HT-29 (cell line): ENCODE data around the gene RBM48. TPM values are rescaled to one million over a fixed set of nuclear protein-coding genes. Genes with fewer than 3 reads are reported as not detected.
"Not testable (repeated sequence)": the region's sequence is repeated elsewhere in the genome, so short reads cannot be mapped to it uniquely, and the experiment has no call there.

Experiments used
- DNase-seq: peaks from one replicate; pipeline ENCODE4 v3.0.0-alpha.2; 2015; ENCODE audit warnings: low spot score
- total RNA-seq: library from RNA; depleted of rRNA; stranded (reverse); fragments of >200 nt; shearing (Covaris generic); gene quantifications from 2 replicates; pipeline ENCODE4 v1.2.3, GENCODE V29; 2014; rRNA removed

The RBM48 gene
- 4.7 and 7.3 TPM in 2 replicates for total RNA-seq

DNA sequence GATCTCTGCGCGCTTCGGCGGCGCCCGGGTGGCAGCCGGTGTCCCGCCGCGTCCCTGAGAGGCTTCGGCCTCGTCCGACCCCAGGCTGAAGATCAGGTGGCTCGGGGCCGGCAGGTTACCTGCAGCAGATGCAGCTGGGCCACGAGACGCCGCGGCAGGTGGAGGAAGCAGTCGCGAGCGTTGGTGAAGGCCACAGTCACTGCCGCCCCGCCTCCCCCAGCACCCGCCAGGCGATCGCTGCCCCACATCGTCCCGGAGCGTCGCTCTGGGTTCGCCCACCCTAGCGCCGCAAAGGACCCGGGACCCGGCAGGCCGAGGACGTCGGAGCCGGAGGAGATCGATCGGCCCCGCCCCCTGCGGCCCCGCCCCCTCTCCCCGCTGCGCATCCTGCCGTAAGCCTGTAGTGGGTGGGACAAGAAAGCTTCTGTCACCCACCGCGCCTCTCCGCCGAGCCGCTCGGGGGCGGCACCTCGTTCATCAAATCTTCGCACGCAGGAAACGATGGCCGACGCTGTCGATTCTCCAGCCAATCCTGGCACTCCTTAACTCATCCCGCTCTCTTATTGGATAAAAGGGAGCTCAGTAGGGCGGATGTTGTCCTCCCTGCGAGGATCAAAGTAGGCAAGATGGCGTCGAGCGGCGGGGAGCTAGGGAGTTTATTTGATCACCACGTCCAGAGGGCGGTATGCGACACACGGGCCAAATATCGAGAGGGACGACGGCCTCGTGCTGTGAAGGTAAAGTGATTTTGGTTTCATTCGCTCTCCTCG lies at the start of gene RBM48, which contains the start of gene PEX1:
Gene RBM48, plus strand, starts transcription at position 608 of the 770 bp plus-strand sequence. Its CDS starts 19 bp downstream, at position 627.
Gene PEX1, minus strand, starts transcription at position 333 of the 770 bp plus-strand sequence. Its CDS starts 85 bp downstream, at position 248.
- DNase-seq: peak; percentile 99

DNA sequence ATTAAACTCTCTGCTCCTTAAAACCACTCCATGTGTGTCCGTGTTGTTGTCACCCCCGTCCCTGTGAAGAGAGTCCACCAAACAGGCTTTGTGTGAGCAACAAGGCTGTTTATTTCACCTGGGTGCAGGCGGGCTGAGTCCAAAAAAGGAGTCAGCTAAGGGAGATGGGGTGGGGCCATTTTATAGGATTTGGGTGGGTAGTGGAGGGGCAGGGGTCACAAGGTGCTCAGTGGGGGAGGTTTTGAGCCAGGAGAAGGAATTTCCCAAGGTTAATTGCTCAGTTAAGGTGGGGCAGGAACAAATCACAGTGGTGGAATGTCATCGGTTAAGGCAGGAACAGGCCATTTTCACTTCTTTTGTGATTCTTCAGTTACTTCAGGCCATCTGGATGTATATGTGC lies 49.4 kb upstream of the RBM48 start:
- DNase-seq: not testable (repeated sequence)

DNA sequence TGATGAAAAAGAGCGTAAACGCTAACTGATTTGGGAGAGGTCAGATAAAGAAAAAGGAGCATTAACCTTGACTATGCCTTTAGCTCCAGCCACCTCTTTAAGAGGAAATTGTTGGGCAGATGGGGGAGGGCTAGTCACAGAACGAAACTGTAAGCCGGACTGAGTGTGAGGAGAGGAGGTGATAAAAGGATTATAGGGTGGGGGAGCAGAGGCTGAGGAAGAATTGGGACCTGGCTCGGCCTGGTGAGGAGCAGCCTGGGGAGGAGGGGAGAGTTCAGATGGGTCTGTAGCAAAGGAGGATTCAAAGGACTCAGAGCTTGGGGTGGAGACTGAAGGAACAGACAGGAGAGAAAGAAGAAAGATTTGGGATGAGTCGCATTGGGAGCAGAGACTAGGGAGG lies 45.0 kb upstream of the RBM48 start:
- not testable (repeated sequence) for DNase-seq

DNA sequence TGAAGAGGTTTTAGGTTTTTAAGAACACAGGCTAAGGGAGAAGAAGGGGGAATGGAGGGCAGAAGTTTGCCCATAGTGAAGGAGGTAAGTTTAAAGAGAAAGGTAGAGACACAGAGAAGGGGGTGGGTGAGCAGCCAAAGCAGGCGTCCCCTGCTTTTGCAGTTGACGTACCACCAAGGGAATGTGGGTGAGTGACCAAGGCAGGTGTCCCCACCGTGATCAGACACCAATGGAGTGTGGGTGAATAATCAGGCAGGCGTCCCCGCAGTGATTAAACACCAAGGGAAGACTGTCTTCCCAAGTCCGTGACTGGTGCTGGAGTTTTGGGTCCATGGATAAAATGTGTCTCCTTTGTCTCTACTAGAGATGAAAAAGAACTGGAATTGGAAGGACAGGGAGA lies 44.4 kb upstream of the RBM48 start:
- not testable (repeated sequence) for DNase-seq

DNA sequence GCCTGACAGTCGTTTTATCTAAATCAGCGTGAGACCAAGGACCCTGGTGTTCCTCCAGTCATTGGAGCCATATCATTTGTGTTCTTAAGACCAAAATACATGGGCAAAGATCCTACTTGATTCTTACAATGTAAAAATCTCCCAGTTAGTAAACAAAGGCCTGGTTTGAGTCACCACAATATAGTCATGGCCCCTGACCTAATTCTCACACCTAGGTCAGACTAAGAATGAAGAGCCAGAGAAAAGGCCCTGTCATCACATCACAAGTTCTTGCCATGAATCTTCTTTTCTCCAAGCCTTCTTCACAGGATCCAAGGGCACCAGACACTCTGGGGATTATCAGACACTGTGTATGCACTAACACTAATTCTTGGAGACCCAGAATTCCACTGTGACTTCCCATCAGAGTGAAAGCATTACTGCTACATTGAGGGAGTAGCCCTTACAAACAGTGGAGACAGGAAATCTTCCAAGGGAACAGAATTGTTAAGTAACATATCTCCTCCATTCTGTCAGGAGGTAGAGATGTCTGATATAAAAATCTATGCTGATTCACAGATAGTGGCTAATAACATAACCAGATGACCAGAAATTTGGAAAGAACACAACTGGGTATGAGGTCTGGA lies 43.2 kb upstream of the RBM48 start:
- no peak for DNase-seq

DNA sequence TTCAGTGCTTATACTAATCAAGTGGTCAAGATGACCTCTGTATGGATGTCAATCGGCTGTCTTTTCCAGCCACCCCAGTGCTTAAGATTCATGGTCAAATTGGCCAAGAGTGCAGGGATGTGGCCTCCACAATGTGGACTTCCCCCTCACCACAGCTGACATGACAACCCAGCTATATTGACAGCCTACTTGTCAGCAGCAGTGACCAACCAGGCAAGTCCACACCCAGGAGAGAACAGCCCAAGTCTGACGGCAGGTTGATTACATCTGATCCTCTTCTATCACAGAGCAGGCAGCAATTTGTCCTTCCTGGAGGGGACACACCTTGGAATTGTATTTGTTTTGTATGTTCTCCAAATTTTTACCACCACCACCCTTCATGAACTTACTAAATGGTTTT lies 42.6 kb upstream of the RBM48 start:
- DNase-seq: no peak

DNA sequence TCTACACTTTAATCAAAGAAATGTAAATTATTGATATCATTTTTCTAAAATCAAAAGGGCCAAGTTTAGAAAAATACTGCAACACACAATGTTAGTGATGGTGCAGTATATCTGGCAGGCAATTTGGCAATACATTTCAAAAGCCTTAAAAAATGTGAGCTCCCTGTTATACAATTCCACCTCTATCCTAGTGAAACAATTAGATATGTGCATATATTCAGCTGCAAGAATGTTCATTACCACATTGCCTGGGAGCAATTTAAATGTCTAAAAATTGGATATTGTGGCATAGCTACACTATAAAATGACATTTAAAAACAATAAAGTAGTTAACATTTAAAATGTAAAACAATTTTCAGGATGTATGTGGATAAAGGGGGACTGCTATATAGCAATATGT lies 40.8 kb upstream of the RBM48 start:
- no peak for DNase-seq

DNA sequence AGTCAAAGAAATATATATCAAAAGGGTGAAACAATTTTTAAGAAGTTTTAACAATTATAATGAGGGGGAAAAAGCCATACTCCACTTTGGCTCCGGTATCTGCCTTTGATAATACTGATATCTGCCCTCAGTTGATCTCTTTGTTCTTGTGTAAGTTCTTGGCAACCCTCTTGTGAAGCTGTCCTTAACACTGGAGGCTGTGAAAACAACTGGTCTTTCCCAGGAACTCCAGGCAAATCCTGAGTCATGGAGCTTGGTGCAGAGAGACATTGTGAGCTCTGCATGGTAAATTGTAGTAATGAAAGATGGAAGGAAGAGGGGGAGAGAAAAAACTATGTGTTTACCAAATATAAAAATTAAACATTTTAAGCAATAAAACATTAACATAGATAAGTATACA lies 39.0 kb upstream of the RBM48 start:
- DNase-seq: no peak

DNA sequence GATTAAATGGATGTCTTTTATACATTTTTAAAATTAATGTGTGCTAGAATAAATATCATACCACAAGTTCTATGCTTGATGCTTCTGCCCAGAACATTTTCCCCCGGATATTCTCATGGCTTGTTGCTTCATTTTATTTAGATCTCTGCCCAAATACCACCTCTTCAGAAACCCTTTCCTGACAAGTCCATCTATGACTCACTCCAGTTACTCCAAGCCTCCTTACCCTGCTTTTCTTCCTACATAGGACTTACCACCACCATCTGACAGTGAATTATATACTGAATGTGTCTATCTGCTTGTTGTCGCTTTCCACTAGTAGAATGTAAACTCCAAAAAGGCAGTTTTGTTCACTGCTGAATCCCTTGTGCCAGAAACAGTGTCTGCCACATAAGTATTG lies 31.7 kb upstream of the RBM48 start:
- no peak for DNase-seq

DNA sequence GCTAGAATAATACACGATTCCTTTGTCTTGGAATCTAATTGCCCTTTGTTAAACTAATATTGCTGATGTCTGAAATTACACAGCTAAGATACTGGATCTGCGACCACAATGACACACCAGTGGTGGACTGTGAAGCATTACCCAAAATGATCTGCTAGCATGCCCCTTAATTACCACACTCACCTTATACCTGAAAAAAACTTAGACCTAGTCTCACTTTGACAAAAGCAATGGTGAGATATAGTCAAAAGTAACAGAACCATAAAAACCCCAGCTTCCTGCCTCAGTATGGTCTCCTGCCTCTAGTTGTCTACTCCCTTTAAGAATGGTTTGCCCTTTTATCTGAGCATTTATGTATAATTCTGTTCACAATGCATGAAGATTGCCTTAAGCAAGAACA lies 30.0 kb upstream of the RBM48 start:
- DNase-seq: no peak

DNA sequence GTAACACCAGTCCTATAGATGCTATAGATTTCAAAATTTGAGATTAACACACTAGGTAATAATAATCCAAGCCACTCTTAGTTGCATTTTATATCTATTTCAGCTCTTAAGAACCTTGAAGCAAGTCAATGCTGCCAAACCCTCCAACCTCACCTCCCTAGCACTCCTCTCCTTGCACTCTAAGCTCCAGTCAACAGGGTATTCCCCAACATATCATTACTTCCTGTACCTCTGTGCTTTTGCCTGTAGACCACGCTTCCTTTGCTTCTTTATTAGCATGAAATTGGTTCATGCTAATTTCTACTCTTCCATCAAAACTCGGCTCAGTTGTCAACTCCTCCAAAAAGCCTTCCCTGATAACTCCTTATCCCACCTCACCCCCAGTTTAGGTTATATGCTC lies 24.8 kb upstream of the RBM48 start:
- no peak for DNase-seq

DNA sequence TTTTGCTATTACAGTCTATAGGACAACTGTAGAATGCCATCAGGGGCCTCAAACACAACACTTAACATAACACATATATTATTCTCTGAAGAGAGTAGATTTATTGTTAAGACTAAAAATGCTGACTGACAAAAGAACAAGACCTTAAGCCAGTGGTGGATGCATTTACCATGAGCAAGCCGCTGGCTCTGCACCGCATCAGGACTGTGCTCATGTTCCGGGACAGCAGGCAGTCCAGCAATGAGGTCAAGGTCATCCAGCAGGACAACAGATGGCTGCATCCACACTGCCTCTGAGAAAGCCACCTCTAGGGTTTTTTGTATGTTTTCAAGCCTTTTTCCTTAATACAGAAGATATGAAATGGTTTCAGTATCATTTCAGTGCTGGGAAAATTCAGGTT lies 24.0 kb upstream of the RBM48 start:
- DNase-seq: no peak

DNA sequence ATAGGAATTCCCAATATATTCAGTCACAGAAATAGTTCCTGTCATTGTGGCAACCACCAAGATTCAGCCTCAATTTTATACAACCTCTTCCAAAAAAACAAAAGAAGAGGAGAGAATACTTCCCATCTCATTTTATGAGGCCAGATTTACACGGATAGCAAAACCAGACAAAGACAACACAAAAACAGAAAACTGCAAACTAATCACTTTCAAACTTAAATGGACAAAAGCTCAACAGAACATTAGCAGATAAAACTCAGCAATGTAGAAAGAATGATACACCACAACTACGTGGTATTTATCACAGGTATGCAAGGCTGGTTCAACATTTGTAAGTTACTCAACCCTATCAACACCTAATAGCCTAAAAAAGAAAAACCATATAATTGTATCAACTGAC lies 22.2 kb upstream of the RBM48 start:
- no peak for DNase-seq

DNA sequence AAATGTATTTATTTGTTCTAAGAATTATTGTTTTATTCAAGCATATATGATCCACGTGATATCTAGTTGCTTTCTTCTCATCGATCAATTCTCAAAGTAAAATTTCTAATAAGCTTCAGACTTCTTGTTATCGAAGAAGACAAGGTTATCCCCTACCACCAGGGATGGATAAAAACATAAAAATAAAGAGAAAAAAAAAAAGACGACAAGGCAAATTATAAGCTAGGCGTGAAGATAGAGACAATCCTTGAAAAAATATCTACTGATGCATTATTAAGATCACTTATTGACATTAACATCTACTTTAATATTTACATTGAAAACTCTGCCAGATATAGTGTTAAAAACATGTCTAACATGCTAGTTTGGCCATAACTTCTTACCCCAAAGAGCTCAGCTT lies 19.6 kb upstream of the RBM48 start:
- no peak for DNase-seq

DNA sequence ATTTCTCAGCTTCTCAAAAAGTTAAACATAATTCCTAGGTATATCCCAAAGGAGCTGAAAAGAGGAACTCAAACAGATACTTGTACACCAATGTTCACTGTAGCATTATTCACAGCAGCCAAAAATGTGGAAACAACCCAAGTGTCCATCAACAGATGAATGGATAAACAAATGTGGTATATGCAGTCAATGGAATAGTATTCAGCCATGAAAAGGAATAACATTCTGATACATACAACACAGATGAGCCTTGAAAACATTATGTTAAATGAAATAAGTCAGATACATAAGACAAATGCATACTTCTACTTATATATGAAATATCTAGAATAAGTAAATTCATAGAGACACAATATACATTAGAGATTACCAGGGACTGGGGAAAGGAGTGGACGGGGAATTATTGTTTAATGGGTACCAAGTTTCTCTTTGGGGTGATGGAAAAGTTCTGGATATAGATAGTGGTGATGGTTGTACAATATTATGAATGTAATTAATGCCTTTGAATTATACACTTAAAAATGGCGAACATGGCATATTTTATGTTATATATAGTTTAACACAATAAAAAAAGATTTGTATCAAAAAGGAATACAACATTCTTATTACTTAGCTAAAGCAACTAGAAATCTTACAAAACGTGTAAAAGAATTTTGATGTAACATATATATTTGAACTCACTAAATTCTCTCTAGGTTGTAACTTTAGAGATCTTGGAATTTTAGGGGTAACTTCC lies 15.3 kb upstream of the RBM48 start:
- DNase-seq: no peak

DNA sequence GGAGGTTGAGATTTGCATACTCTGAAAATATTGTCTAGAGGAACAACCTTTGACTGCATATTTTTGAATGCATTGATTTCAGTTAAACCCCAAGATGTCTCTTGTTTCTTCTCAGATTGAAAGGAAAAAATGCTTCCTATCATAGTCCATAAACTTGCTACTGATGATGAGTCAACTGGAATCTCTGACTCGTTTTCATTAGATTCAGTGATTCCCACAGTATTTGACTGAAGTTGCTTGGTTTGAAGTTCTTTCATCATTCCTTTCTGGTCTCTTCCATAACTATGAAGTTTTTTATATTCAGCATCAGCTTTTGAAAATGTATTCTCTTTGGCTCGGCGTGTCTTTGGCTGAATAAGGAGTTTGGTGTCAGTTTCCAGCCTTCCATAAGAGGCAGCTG lies 11.0 kb upstream of the RBM48 start:
- no peak for DNase-seq

DNA sequence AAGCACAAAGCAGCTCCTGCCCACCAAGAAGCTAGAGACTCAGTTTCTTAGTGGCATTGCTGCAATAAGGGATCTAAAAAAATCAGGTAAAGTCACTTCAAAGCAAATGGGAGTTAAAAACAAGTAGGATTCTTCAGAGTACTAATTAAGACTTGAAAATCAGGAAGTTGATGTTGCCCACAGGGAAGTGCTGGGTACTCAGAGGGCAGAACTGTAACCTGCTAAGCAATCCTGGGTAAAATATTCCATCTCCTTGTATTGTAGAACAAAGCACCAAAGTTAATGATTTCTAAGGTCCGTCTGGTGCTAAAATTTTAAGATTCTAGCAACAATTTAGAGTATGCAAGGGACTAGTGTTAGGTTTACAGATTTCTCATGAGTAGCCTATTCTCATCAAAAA lies 8.6 kb upstream of the RBM48 start:
- DNase-seq: no peak

DNA sequence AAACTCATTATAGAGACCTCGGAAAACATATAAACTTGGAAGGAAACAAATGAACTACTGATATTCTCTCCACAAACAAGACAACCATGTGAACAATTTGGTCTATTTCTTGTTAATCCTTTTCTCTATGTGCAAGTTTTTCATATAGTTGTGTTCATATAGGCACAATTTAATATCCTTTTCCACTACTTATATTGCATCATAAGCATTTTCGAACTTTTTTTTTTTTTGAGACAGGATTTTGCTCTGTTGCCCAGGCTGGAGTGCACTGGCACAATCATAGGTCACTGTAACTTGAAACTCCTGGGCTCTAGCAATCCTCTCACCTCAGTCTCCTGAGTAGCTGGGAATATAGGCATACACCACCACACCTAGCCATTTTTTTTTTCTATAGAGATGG lies 5.5 kb upstream of the RBM48 start:
- DNase-seq: no peak

DNA sequence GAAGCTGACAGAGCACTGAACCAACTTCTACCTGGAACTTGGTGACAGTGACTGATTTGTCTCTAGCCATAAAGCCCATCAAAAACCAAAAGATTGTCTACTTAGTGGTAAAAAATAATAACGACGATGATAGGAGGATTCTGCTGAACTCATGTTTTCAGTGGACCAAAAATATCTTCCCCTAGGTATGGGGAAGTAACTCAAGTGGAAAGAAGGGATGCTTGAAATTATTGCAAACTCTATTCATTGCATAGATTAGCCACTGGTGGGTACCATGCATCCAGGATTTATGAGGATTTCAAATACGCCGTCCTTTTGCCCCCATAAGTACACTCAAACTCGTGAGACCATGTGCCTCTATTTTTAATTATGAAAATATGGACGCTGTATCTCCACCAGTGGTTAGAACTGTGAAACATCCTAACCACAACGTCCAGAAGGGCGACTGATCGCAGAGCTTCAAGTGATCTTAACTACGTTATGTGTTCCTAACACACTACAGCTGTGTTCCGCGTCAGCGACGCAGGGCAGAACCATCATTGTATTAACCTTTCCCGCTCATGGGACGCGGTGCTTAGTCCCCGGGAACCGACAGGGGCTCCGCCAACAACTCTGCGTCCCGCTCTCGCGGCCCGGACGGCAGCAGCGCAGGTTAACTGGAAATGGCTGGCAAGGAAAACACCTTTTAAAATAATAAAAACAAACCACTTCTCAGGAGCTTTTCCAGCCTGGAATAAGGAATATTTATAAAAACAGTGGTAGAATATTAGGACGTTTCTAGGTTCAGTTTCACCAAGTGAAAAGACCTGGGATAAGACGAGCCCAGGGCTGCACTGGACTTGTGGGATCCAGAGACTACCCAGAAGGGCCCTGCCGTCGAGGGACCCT lies 1.1 kb upstream of the RBM48 start:
- peak; percentile 87 for DNase-seq

DNA sequence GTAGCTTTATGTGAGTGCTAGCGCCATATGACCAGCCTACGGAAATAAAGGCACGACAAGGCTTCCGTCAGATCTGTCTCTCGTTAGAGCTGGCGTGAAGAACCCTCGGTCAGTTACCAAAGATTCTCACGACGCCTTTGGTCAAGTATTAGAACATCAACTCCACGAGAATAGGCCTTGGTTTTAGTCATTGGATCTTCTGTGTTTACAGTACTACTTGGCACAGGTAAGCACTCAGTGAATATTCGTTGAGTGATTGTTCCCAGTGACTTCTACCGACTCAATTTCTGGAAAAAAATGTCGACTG lies 316 bp downstream of the RBM48 start:
- no peak for DNase-seq

DNA sequence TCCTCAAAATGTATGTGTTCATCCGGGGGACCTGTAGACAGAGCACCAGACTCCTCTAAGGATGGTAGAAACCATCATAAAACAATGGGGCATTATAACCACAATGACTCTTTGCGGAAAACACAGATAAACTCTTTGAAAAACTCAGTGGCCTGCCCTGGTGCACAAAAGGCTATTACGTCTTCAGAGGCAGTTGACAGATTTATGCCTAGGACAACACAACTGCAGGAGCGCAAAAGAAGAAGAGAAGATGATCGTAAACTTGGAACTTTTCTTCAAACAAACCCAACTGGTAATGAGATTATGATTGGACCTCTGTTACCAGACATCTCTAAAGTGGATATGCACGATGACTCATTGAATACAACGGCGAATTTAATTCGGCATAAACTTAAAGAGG lies 6.0 kb downstream of the RBM48 start:
- DNase-seq: no peak

DNA sequence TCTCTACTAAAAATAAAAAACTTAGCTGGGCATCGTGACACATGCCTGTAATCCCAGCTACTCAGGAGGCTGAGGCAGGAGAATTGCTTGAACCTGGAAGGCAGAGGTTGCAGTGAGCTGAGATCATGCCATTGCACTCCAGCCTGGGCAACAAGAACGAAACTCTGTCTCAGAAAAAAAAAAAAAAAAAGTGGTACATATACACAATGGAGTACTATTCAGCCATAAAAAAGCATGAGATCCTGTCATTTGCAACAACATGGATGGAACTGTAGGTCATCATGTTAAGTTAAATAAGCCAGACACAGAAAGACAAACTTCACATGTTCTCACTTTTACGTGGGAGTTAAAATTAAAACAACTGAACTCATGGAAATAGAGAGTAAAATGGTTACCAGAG lies 14.9 kb downstream of the RBM48 start:
- not testable (repeated sequence) for DNase-seq
